NCI-H748 (cell line): Measurements from ENCODE around the gene LRP6.
A peak's percentile ranks its signal among the peaks of the same experiment; 100 is the strongest.
"Not testable (repeated sequence)": the region's sequence is repeated elsewhere in the genome, so short reads cannot be mapped to it uniquely, and the experiment has no call there.

Experiments
- DNase-seq: peaks from one replicate; lab custom pipeline; 2025; ENCODE audit not compliant: unreplicated experiment; lab: John Stamatoyannopoulos, UW

Gene LRP6

GRCh38 chr12:12265571-12266388 lies 1.1 kb downstream of the LRP6 start:
- peak; percentile 36 for DNase-seq

GRCh38 chr12:12265035-12265434 lies 1.8 kb downstream of the LRP6 start:
- no peak for DNase-seq

GRCh38 chr12:12263909-12264308 lies 2.9 kb downstream of the LRP6 start:
- DNase-seq, result no peak

- DNase-seq, result not testable (repeated sequence)
Observed at GRCh38 chr12:12256291-12256757, 10.5 kb downstream of the LRP6 start.

GRCh38 chr12:12254553-12254952 lies 12.3 kb downstream of the LRP6 start:
- DNase-seq, result no peak

GRCh38 chr12:12249216-12250050 lies 17.4 kb downstream of the LRP6 start:
- no peak for DNase-seq

GRCh38 chr12:12247584-12247983 lies 19.3 kb downstream of the LRP6 start:
- no peak for DNase-seq

- no peak for DNase-seq
Observed at GRCh38 chr12:12244341-12244740, 22.5 kb downstream of the LRP6 start.

GRCh38 chr12:12240662-12241340 lies 26.0 kb downstream of the LRP6 start:
- DNase-seq, result peak; percentile 4

GRCh38 chr12:12239127-12239526 lies 27.7 kb downstream of the LRP6 start:
- no peak for DNase-seq

- DNase-seq, result no peak
Observed at GRCh38 chr12:12238605-12239004, 28.2 kb downstream of the LRP6 start.

- no peak for DNase-seq
Observed at GRCh38 chr12:12236896-12237295, 29.9 kb downstream of the LRP6 start.

GRCh38 chr12:12230275-12230674 lies 36.6 kb downstream of the LRP6 start:
- no peak for DNase-seq

- no peak for DNase-seq
Observed at GRCh38 chr12:12229556-12230092, 37.2 kb downstream of the LRP6 start.

GRCh38 chr12:12228402-12228801 lies 38.4 kb downstream of the LRP6 start:
- no peak for DNase-seq

GRCh38 chr12:12226187-12226586 lies 40.7 kb downstream of the LRP6 start:
- DNase-seq, result no peak

- no peak for DNase-seq
Observed at GRCh38 chr12:12224240-12224940, 42.5 kb downstream of the LRP6 start.

- peak; percentile 53 for DNase-seq
Observed at GRCh38 chr12:12221560-12221959, 45.3 kb downstream of the LRP6 start.

- DNase-seq, result no peak
Observed at GRCh38 chr12:12219664-12220063, 47.2 kb downstream of the LRP6 start.

GRCh38 chr12:12217018-12217359 lies 49.9 kb downstream of the LRP6 start:
- no peak for DNase-seq
